Neural cell (in vitro differentiated cells): ENCODE data around the gene MYOF.

Experiments
- CTCF ChIP-seq: fragments of 450-650 bp; IDR thresholded peaks from 2 replicates; pipeline ENCODE4 v1.5.1; 2014; ENCODE audit warnings: antibody characterized with exemption, mild to moderate bottlenecking, moderate library complexity; ENCODE audit not compliant: poor library complexity, severe bottlenecking
- EP300 ChIP-seq: fragments of 450-650 bp; conservative IDR thresholded peaks from 2 replicates; pipeline ENCODE4 v1.6.1; 2014; ENCODE audit warnings: antibody characterized with exemption, mild to moderate bottlenecking, moderate library complexity; ENCODE audit not compliant: poor library complexity, severe bottlenecking
- EZH2 ChIP-seq: fragments of 200-600, 300-800 bp; shearing (Covaris generic), sonication (generic); IDR thresholded peaks from 2 replicates; pipeline ENCODE4 v1.6.1; 2014; ENCODE audit warnings: antibody characterized with exemption, low read length, borderline replicate concordance, mild to moderate bottlenecking; ENCODE audit not compliant: insufficient read depth, poor library complexity, severe bottlenecking
- MXI1 ChIP-seq: fragments of 450-650 bp; conservative IDR thresholded peaks from 2 replicates; pipeline ENCODE4 v1.6.1; 2014; ENCODE audit warnings: antibody characterized with exemption, mild to moderate bottlenecking; ENCODE audit not compliant: poor library complexity, severe bottlenecking
- POLR2AphosphoS5 ChIP-seq: IDR thresholded peaks from 2 replicates; pipeline ENCODE4 v1.6.1; 2012
- RAD21 ChIP-seq: fragments of 450-650 bp; conservative IDR thresholded peaks from 2 replicates; pipeline ENCODE4 v1.6.1; 2014; ENCODE audit warnings: antibody characterized with exemption, mild to moderate bottlenecking, moderate library complexity
- REST ChIP-seq: IDR thresholded peaks from 2 replicates; pipeline ENCODE4 v1.6.1; 2012; ENCODE audit warnings: borderline replicate concordance
- SMC3 ChIP-seq: fragments of 450-650 bp; conservative IDR thresholded peaks from 2 replicates; pipeline ENCODE4 v1.6.1; 2014; ENCODE audit warnings: antibody characterized with exemption, mild to moderate bottlenecking, moderate library complexity; ENCODE audit not compliant: poor library complexity
- TAF1 ChIP-seq: IDR thresholded peaks from 2 replicates; pipeline ENCODE4 v1.6.1; 2012; ENCODE audit warnings: low read depth

GRCh38 chr10:93437086-93437945 is 44.8 kb downstream of the MYOF start:
- no peak for TF ChIP-seq EZH2
- TF ChIP-seq CTCF = no peak
- TF ChIP-seq POLR2AphosphoS5 = no peak
- no peak for TF ChIP-seq REST
- no peak for TF ChIP-seq RAD21
- no peak for TF ChIP-seq SMC3
- TF ChIP-seq TAF1 = no peak
- TF ChIP-seq EP300 = no peak
- TF ChIP-seq MXI1 = no peak
